ENCODE measurements around the gene DNLZ.
A peak's percentile ranks its signal among the peaks of the same experiment; 100 is the strongest.
"Not testable (repeated sequence)": the region's sequence is repeated elsewhere in the genome, so short reads cannot be mapped to it uniquely, and the experiment has no call there.

The DNLZ gene

DNA sequence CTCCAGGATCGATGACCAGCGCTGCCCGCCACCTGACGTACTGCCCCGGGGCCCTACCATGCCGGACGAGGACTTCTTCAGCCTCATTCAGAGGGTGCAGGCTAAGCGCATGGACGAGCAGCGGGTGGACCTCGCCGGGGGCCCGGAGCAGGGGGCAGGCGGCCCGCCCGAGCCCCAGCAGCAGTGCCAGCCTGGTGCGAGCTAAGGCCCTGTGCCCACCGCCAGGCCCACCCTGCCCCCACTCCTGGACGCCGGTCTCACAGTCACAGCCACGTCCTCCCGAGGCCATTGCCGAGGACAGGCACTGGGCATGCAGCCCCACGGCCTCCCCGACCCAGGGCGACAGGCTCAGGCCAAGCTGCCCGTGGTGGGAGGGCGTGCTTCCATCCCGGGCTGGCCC, 5.5 kb downstream of the DNLZ start:
- DNase-seq, result no peak

DNA sequence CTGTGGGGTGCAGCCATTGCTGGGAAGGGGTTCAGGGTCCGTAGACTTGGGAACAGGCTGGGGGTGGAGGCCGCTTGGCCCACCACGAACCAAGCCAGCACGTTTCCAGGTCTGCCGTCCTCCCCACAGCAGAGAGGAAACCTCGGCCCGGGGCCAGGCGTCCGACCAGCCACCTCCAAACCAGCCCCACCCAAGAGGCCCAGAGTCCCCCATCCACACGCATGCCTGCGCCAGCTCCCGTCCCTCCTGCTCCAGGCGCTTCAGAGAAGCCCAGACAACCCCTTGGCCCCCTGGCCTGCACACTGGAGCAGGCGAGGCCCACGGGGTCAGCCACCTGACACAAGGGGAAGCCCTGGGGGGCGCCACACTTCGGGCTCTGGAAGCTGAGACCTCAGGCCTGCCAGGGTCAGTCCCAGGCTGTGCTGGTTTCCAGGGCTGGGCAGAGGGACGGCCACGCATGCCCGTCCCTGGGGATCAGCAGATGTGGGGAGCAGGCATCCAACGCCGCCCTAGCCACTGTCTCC, 6.3 kb downstream of the DNLZ start:
- DNase-seq, result no peak

DNA sequence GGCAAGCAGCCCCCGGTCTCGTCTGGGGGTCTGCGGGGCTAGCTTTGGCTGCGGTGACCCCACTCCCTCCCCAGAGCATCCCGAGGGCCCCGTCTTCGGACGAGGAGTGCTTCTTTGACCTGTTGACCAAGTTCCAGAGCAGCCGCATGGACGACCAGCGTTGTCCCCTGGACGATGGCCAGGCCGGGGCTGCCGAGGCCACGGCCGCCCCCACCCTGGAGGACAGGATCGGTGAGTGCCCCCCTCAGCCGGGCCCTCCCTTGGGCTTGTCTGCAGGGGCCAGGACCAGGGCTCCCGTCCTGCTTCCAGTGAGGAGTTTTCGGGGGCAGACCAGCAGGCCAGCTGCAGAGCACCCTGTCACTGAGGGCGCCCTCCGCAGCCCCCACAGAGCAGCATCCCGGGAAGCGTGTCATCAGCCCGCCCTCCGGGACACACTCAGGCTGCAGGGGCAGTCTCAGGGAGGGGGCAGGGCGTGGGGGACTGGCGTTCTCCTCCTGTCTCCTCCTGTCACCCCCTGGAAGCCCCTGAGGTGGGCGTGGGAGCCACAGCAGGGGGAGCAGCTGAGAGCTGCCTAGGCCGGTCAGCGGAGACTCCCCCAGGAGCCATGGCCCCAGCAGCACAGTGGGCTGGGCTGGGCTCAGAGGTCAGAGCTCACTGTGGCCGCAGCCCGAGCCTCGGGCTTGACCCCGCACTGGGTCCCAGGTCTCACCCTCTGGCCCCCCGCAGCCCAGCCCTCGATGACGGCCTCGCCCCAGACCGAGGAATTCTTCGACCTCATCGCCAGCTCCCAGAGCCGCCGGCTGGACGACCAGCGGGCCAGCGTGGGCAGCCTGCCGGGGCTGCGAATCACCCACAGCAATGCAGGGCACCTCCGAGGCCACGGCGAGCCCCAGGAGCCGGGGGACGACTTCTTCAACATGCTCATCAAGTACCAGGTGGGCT, 7.7 kb downstream of the DNLZ start:
- DNase-seq, result no peak

DNA sequence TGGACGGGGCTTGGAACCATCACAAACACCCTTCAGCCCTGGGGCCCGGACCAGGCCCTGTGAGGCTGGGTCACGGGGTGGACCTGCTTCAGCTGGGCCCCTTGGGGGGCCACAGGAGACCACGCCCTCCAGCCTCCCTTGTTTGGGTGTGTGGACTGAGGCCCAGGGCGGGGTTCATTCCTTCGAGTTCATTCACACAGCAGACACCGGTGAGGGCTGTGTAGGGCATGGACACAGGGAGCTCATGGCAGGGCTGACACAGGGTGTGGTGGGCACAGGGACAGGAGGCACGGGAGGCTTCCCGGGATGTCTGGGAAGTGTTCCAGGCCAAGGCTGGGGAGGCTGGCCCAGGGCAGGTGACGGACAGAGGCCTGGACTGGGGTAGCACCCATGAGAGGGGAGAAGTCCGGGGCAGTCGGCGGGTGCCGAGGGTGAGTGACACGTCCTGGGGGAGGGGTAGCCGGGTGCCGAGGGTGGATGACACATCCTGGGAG, 8.9 kb downstream of the DNLZ start:
- DNase-seq, result no peak

DNA sequence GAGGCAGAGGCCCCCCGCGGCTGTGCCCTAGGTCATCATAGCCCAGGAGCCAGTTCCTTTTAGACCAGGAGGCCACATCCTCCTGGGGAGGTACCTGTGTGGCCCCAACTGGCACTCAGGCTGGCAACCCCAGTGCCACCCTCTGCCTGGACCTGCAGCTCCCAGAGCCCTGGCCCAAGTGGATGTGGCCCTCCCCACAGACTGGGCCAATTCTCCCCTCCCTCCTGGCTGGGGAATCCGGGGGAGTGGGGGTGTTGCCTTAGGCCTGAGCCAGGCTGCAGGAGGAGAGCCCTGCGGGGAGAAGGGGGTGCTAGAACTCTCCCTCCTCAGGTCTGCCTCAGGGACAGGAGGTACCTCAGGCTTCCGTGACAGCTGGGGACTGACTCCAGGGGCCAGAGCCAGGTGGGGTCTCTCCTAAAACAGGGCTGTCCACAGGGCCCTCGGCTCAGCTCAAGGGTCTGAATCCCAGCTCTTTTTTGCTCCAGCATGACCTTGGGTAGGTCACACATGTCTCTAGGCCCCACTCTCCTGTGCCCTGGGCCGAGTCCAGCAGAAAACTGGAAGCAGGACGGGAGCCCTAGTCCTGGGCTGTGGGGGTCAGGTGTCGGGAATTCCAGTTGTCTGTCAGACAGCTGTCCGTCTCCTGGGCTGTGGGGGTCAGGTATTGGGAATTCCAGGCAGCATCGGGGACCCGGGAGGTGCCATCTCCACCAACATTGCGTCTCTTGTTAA, 9.6 kb downstream of the DNLZ start:
- DNase-seq, result no peak

DNA sequence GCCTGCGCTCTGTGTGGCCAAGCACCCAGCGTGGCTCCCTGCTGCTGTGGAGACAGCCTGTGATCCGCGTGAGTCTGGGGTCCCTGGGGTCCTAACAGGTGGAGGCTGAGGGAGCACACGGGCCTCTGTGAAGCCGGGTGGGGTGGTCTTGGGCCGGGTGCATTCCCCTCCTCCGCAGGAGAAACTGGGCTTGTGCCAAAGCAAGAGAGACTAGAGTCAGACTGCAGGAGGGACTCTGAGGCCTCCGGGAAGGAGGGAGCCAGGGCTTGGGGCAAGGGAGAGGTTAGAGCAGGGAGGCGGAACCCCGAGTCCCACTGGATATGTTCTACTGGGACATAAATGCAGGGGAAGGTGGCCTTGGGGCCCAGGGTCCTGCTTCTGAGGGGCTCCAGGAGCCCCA, 10.5 kb downstream of the DNLZ start:
- no peak for DNase-seq

DNA sequence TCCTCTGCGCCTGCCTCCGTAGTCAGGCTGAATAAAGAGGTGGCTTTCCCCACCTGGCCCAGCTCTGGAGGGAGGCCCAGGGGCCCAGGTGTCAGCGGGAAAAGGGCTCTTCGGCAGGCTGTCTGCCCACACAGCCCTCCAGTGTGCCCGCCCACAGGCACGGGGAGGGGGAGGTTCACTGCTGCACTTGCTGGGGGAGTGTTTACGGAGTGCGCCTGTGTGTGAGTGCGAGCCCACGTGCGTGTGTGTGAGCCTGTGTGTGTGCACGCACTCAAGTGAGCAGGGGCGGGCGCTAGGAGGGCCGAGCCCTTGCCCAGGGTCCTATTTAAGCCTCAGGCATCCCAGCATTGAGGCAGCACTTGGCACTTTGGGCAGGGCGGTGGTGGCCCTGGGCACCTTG, 10.9 kb downstream of the DNLZ start:
- peak; percentile 88 for DNase-seq

DNA sequence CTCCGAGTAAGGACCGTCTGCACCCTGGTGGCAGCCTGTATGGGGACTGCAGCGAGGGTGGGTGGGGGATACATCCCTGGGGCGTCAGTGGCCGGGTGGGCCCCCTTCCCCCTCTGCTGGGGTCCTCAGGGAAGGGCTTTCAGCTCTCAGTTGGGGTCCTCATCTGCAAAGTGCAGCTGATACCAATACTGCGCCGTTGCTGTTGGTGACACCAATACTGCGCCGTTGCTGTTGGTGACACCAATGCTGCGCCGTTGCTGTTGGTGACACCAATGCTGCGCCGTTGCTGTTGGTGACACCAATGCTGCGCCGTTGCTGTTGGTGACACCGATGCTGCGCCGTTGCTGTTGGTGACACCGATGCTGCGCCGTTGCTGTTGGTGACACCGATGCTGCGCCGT, 11.7 kb downstream of the DNLZ start:
- not testable (repeated sequence) for DNase-seq

DNA sequence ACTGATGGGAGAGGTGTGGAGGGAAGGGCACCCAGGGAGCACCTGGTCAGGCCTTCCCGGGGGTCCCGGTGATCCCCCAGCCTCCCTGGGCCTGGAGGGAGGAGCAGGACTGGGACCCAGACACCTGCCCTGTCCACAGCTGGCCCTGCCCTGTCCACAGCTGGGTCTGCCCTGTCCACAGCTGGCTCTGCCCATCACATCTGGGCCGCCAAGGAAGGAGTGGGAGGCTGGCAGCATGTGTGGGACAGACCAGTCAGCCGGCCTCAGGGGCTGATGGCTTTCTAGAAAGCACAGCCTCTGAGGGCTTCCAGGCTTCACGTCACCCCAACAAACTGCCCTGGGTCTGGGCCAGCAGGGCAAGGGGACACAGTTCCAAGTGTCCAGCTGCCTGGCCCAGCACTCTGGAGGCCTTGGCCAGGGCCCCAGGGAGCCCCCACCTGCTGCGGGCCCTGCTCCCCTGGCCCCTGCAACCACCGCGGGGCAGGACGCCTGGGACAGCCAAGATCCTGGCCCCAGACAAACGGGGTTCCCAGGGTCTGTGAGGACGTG, 12.2 kb downstream of the DNLZ start:
- no peak for DNase-seq

DNA sequence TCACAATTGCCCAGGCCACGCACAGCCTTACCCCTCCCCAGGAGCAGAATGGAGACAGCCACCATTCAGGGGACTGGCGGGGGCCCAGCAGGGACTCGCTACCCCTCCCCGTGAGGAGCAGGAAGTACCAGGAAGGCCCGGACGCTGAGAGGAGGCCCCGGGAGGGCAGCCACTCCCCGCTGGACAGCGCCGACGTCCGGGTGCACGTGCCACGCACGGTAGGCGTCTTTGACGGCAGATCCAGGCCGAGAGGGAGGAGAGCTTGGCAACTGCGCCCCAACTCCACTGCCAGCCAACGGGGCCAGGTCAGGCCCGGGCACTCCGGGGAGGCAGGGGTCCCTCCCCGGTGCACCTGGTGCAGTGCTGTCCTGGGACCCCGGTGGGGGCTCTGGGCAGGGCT, 14.0 kb downstream of the DNLZ start:
- no peak for DNase-seq

DNA sequence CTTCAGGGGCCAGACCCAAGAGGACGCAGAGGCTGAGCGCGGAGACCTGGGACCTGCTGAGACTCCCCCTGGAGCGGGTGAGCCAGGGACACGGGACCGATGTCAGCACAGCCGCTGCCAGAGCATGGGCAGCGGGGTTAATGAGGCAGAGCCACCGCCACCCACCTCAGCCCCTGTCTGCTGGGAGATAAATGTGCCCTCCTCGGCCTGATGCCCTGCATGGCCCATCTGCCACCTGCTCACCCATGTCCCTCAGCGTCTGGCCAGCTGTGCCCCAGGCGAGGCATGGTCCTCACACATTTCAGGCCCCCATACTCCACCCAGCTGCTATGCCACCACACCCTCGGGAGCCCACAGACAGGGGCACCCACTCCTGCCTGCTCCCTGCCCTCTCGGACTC, 14.9 kb downstream of the DNLZ start:
- no peak for DNase-seq

DNA sequence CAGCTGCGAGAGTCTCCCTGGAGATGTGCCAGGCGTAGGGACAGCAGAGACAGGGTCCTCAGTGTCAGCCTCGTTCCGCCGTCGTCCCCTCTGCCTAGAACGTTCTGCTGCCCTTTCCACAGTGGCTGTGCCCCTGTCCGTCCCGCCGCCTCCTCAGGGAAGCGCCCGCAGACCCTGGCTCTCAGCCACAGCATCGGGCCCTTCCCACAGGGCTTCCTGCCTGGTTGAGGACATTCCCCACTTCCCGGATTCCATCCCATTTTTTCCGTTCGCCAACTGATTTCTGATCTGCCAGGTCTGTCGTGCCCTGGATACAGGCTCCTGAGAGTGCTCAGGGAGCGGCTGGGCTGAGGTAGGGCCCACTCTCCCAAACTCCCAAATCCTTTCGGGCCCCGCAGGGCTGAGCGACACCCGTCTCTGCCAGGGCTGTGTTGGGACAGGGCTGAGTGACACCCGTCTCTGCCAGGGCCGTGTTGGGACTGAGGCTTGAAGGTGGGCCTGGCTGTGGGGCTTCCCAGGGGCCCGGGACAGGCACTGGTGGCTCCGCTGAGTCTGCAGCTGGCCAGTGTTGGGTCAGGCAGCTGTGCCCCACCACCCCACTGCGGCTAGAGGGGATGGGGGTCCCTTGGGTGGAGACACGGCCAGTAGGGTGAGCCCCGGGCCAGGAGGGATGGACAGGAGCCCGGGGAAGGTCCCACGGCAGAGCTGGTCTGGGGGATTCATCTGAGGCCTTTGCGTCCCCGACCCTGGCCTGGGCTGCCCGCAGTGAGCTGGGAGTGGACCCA, 15.9 kb downstream of the DNLZ start:
- no peak for DNase-seq

DNA sequence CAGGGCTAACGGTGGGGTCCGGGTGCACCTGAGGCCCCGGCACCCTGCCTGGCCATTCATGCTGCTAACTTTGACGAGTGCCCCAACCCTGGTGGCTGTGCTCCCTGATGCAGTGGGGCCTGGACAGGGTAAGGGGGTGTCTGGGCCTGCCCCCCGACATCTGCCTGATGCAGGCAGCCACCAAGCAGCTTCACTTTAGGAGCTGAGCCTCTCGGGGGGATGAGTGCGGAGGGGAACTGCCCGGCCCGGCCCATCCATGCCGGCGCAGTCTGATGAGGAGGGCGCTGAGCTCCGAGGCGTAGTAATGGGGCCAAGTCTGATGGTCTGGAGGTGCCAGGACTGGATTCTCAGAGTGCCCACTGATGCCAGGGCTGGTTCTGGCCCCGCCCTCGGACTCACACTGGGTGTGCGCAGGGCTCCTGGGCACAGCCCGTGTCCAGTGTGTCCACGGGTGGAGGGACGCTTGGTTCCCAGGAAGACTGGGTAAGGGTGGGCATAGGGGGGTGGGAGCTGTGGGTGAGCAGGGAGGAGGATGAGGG, 16.5 kb downstream of the DNLZ start:
- DNase-seq, result no peak

DNA sequence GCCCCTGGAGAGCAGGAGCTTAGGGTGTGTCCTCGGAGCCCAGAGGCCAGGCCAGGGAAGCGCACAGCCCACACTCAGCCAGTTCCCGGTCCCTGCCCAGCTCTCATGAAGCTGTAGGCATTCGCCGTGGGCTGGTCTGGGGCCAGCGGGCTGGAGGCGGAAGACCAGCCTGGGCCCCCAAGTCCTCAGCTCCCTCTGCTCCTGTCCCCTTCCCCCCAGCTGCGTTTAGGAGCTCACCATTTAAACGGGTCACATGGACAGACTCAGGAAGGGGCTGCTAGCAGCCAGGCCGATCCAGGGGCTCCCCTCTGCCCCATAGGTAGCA, 17.4 kb downstream of the DNLZ start:
- no peak for DNase-seq

DNA sequence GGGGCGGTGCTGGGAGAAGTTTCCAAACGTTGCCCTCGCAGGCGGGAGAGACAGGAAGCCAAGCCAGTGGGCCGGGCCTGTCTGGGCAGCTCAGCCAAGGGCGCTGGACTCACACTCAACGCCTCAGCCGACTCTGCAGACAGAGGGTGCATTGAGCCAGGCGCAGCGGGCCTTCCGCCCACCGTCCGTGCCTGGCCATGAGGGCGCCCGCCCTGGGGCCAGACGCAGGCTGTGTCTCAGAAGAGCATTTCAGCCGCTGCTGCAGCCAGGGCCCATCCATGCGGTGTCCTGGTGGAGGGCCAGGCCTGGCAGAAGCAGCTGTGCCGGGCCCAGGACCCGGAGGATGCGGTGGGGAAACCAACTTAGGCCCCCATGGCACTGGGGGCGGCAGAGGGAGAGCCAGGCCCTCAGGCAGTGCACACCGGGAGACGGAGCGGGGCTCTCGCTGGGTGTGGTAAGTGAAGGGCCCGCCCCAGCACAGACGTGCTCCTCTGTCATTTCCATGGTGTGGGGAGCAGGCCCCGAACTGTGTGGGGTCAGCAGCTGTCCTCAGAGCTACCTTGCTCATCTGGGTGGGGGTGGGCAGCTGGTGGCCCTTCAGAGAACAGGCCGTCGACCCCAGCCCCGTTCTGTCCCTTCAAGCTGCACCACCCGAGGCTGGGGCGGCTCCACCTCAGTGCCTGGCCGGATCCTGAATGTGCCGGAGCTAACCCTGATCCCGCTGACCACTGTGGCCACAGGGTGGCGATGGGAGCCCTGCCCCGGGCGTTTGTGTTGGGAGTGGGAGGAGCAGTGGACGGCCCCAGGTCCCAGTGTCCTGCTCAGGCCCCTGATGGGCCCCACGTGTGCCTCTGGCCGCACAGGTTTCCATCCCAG, 18.0 kb downstream of the DNLZ start:
- peak; percentile 33 for DNase-seq

DNA sequence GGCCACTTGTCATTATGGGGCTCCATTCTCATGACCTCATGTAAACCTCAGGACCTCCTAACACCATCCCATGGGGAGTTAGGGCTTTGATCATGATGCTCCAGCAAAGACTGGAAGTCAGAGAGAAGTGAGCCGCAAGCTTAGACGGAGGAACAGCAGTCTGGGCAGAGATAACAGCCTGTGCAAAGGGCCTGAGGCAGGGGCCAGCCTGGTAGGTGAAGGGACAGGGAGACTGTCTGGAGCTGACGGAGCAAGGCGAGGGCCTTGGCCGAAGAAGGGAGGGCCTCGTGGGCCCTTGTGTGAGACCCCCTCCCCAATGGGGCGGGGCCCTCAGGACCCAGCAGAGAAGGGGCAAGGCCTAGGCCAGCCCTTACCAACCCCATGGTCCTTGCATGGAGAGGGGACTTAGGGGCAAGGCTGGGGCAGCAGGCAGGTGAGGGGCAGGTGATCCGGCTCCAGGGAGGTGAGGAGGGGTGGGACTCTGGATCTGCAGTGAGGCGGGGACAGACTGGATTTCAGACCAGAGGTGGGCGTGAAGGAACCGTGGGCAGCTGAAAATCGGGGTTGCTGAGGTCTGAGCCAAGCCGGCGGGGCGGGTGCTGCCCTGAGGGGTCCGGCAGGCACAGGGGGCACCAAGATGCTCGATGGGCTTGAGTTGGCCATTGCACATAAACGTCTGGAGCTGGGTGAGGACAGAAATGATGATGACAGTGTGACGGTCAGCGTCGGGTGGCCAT, 18.8 kb downstream of the DNLZ start:
- no peak for DNase-seq

DNA sequence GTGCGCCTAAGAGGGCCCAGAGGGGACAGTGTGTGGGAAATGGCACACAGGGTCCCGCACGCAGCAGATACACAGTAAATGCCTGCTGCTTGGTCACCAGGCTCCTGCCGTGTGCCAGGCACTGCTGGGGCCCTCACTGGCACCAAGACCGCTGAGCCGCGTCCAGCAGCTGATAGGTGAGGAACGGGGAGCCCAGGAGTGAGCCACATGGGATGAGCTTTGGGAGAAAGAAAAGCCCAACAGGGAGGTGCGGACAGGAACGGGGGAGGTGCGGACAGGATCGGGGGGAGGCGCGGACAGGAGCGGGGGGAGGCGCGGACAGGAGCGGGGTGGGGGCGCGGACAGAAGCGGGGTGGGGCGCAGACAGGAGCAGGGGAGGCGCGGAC, 19.7 kb downstream of the DNLZ start:
- DNase-seq, result no peak

DNA sequence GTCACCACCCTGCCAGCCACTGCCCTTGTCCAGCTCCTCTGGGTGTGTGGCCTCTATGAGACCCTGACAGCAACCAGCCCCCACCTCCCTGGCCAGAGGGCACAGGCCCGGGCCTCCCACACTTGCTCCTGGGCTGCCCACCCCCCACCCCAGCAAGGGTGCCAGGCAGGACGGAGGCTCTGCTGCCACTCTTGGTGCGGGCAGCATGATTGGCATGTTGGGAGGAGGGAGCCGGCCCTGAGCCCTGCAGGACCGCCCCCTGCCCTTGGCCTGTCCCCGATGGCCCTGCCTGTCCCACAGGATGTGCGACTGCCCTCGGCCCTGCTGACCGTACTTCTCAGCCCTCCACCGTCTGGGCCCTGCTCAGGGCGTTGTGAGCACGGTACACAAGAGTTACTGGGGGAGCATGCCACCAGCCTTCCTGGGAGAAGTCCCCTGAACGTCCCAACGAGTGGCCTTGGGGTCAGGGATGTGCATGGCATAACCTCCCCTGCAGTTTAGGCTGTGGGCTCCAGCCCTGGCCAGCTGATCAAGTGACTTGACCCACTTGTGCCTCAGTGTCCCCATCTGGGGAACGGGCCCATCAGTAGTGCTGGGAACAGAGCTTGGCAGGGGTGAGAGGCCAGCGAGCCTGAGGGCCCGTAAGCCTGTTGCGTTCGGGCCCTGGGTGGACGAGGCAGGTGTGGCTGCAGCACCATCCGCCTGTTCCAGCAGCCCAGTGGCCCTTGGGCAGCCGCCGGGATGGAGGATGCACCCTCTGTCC, 20.2 kb downstream of the DNLZ start:
- DNase-seq, result no peak

DNA sequence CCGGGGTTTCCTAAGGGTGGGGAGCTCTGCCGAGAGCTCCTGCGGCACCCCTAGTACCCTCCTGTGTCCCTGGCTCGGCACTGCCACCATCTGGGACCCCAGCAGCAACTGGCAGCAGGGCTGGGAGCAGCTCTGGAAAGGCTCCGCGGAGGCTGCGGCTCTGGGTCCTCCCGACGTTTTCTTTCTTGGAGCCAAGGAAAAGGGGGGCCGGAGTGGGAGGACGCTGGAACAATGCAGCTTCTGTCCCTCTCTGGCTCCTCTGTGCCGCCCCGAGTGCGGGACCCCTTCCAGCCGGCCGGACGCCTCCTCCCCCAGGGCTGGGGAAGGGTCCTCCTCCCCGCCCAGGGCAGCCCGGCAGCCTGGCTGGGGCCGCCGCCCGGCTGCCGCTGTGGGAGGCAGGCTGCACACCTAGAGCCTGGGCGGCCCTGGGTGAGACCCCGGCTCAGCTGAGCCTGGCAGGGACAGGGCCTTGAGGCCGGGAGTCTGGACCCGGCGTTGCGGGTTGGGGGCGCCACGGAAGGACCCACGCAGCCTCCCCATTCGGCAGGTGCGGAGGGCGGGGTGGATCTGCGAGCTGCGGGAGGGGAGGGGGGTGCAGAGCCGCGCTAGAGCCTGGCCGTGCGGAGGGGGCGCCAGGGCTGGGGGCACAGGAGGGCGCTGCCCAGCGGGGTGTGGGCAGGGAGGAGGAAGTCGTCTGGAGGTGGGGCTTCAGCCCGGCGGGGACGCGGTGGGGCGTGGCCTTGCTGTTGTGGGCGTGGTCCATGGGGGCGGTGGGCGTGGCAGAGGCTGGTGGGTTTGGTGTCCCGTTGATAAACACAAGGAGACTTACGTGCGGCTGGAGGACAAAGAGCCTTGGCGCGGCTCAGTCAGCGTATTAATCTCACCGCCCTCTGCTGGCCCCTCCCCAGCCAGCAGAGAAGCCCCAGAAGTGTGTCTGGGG, 21.1 kb downstream of the DNLZ start:
- DNase-seq, result peak; percentile 80

All from RPMI8226 (cell line).